SK-N-SH (cell line): ENCODE measurements around the gene GALNT12. TPM values are rescaled to one million over a fixed set of nuclear protein-coding genes. Genes with fewer than 3 reads are reported as not detected.

Experiments
- CTCF ChIA-PET: fragments of 300-600, 350-600 bp; formaldehyde crosslinking; extraction: SDS; loops from one replicate; lab custom pipeline; 2021; lab: Yijun Ruan, JAX
- POLR2A ChIA-PET: fragments of 350-600 bp; sonication (Branson Sonifier 250); formaldehyde crosslinking; extraction: SDS; loops from one replicate; lab custom pipeline; 2020; ENCODE audit warnings: antibody characterized with exemption, inconsistent platforms; lab: Yijun Ruan, JAX
- DNase-seq: peaks from one replicate; pipeline ENCODE4 v3.0.0; 2012
- H2AFZ ChIP-seq: fragments of 200-600 bp; sonication (generic); 2 replicates; pipeline ENCODE4 v1.8.1; 2016; ENCODE audit warnings: antibody characterized with exemption, mild to moderate bottlenecking, low read depth
- H3F3A ChIP-seq: fragments of 200-600 bp; sonication (generic); replicated peaks from 2 replicates; pipeline ENCODE3; 2016; ENCODE audit warnings: antibody characterized with exemption, mild to moderate bottlenecking; ENCODE audit not compliant: insufficient read depth
- H3K27ac ChIP-seq, 2 experiments: fragments of 200-500 bp in 1 of 2; fragments of 200-600 bp in 1 of 2; sonication (Bioruptor generic) in 1 of 2; sonication (generic), shearing (Covaris generic) in 1 of 2; 2 replicates each; pipeline versions ENCODE4 v1.5.1 to v1.6.1; 2014 to 2016; ENCODE audit warnings: low read depth in 2 of 2, inconsistent platforms in 1 of 2, low read length in 1 of 2, mild to moderate bottlenecking in 1 of 2, mixed read lengths in 1 of 2
- H3K27me3 ChIP-seq: fragments of 200-600 bp; sonication (generic), shearing (Covaris generic); 2 replicates; pipeline ENCODE4 v1.6.1; 2016; ENCODE audit warnings: mixed run types; ENCODE audit not compliant: insufficient read depth
- H3K36me3 ChIP-seq, 2 experiments: fragments of 200-500 bp in 1 of 2; fragments of 200-600 bp in 1 of 2; sonication (Bioruptor generic) in 1 of 2; sonication (generic) in 1 of 2; replicated peaks in 1 of 2; 2 replicates each; pipeline versions ENCODE3 to v1.5.1; 2014 to 2016; ENCODE audit warnings: low read length in 1 of 2, mild to moderate bottlenecking in 1 of 2; ENCODE audit not compliant: insufficient read depth in 2 of 2, control insufficient read depth in 1 of 2
- H3K4me1 ChIP-seq, 2 experiments: fragments of 200-500 bp in 1 of 2; fragments of 200-600 bp in 1 of 2; sonication (Bioruptor generic) in 1 of 2; sonication (generic), shearing (Covaris generic) in 1 of 2; 2 replicates each; pipeline versions ENCODE4 v1.5.1 to v1.6.1; 2014 to 2016; ENCODE audit warnings: low read depth in 1 of 2, low read length in 1 of 2, mixed run types in 1 of 2; ENCODE audit not compliant: insufficient read depth in 2 of 2, control insufficient read depth in 1 of 2
- H3K4me2 ChIP-seq: fragments of 200-600 bp; sonication (generic), shearing (Covaris generic); 2 replicates; pipeline ENCODE4 v1.6.1; 2017; ENCODE audit warnings: mixed run types
- H3K4me3 ChIP-seq, 2 experiments: fragments of 200-500 bp in 1 of 2; fragments of 200-600 bp in 1 of 2; sonication (Bioruptor generic) in 1 of 2; sonication (generic), shearing (Covaris generic) in 1 of 2; 2 replicates each; pipeline versions ENCODE4 v1.5.1 to v1.8.1; 2014 to 2016; ENCODE audit warnings: low read depth in 2 of 2, inconsistent platforms in 1 of 2, low read length in 1 of 2, mild to moderate bottlenecking in 1 of 2, mixed read lengths in 1 of 2, moderate library complexity in 1 of 2
- H3K79me2 ChIP-seq: fragments of 200-600 bp; sonication (generic); 2 replicates; pipeline ENCODE4 v1.8.1; 2017; ENCODE audit warnings: mild to moderate bottlenecking; ENCODE audit not compliant: insufficient read depth
- H3K9ac ChIP-seq: fragments of 200-600 bp; sonication (generic); 2 replicates; pipeline ENCODE4 v1.6.1; 2017; ENCODE audit warnings: mixed run types
- H3K9me2 ChIP-seq: fragments of 200-600 bp; sonication (generic); 2 replicates; pipeline ENCODE4 v1.6.1; 2017; ENCODE audit warnings: mixed run types
- H3K9me3 ChIP-seq: fragments of 200-600 bp; sonication (generic); 2 replicates; pipeline ENCODE4 v1.6.1; 2017; ENCODE audit warnings: mixed run types, mild to moderate bottlenecking, moderate library complexity
- H4K20me1 ChIP-seq: fragments of 200-600 bp; sonication (generic); 2 replicates; pipeline ENCODE4 v1.6.1; 2017; ENCODE audit warnings: mild to moderate bottlenecking, mixed run types; ENCODE audit not compliant: insufficient read depth
- ELF1 ChIP-seq: IDR thresholded peaks from 2 replicates; pipeline ENCODE4 v1.4.0; 2012
- EZH2phosphoT487 ChIP-seq: fragments of 200-600 bp; sonication (generic); IDR thresholded peaks from 2 replicates; pipeline ENCODE4 v1.6.1; 2017; ENCODE audit warnings: low read depth, mixed run types, mild to moderate bottlenecking, antibody characterized with exemption, moderate library complexity, borderline replicate concordance
- FOXJ3 ChIP-seq: sonication (generic); formaldehyde crosslinking; IDR thresholded peaks from 2 replicates; pipeline ENCODE4 v1.5.1; 2020; ENCODE audit warnings: mild to moderate bottlenecking, missing genetic modification reagents
- GABPA ChIP-seq: IDR thresholded peaks from 2 replicates; pipeline ENCODE4 v1.4.0; 2012; ENCODE audit warnings: low read depth, mild to moderate bottlenecking
- NRF1 ChIP-seq: IDR thresholded peaks from 2 replicates; pipeline ENCODE4 v1.6.1; 2012; ENCODE audit warnings: low read depth, mild to moderate bottlenecking, low read length
- POLR2AphosphoS5 ChIP-seq: IDR thresholded peaks from 2 replicates; pipeline ENCODE4 v1.6.1; 2012; ENCODE audit warnings: low read depth, low read length
- SMC3 ChIP-seq: IDR thresholded peaks from 2 replicates; pipeline ENCODE4 v1.6.1; 2012; ENCODE audit warnings: low read depth, low read length, improper control_type of control experiment
- USF2 ChIP-seq: fragments of 150-350 bp; IDR thresholded peaks from 2 replicates; pipeline ENCODE4 v1.6.1; 2017; ENCODE audit warnings: antibody characterized with exemption, low read length, low read depth, borderline replicate concordance
- YY1 ChIP-seq: IDR thresholded peaks from 2 replicates; pipeline ENCODE4 v1.4.0; 2012; ENCODE audit warnings: low read depth, mild to moderate bottlenecking
- ZBTB33 ChIP-seq: IDR thresholded peaks from 2 replicates; pipeline ENCODE4 v1.4.0; 2012; ENCODE audit warnings: low read depth, borderline replicate concordance
- WGBS: methylation state at CpG from one replicate; pipeline ENCODE4 v1.1.6; 2017; ENCODE audit warnings: low lambda C conversion rate; 5-methylcytosine and 5-hydroxymethylcytosine counted together
- polyA plus RNA-seq, 3 experiments: library from polyadenylated mRNA; depleted of rRNA; stranded (reverse); fragments of >200 nt; gene quantifications; 2 replicates each; pipeline ENCODE4 v1.2.3, GENCODE V29; 2012
- TF ChIP-seq, protein P1 (sequence below): IDR thresholded peaks from 2 replicates; pipeline ENCODE4 v1.6.1; 2012; ENCODE audit warnings: mild to moderate bottlenecking, low read depth, low read length, moderate library complexity

Gene GALNT12
- polyA plus RNA-seq, 1 of the 3 experiments (the other 2 are of a cell fraction) = 7.4 TPM

DNA sequence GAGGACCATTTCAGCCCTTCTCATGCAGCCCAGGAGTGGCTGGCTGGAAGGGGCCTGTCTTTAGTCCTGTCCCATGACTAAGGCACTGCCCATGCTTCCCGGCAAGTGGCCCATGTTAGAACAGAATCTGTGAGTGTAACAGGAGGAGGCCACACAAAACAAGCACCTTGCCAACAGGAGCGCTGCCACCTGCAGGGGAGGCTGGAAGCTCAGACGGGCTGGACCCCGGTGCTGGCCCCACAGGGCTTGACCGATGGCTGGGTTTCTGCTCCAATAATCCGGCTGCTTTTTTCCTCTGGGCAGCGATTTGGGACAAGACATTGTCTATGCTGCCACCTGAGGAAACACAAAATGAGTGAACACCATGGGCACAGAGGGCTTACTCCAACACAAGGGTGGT, 39.6 kb upstream of the GALNT12 start:
- TF ChIP-seq ZBTB33 = no peak
- TF ChIP-seq, protein P1, sequence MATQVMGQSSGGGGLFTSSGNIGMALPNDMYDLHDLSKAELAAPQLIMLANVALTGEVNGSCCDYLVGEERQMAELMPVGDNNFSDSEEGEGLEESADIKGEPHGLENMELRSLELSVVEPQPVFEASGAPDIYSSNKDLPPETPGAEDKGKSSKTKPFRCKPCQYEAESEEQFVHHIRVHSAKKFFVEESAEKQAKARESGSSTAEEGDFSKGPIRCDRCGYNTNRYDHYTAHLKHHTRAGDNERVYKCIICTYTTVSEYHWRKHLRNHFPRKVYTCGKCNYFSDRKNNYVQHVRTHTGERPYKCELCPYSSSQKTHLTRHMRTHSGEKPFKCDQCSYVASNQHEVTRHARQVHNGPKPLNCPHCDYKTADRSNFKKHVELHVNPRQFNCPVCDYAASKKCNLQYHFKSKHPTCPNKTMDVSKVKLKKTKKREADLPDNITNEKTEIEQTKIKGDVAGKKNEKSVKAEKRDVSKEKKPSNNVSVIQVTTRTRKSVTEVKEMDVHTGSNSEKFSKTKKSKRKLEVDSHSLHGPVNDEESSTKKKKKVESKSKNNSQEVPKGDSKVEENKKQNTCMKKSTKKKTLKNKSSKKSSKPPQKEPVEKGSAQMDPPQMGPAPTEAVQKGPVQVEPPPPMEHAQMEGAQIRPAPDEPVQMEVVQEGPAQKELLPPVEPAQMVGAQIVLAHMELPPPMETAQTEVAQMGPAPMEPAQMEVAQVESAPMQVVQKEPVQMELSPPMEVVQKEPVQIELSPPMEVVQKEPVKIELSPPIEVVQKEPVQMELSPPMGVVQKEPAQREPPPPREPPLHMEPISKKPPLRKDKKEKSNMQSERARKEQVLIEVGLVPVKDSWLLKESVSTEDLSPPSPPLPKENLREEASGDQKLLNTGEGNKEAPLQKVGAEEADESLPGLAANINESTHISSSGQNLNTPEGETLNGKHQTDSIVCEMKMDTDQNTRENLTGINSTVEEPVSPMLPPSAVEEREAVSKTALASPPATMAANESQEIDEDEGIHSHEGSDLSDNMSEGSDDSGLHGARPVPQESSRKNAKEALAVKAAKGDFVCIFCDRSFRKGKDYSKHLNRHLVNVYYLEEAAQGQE = no peak
- TF ChIP-seq NRF1 = no peak
- no peak for TF ChIP-seq FOXJ3 (CRISPR knock-in tag)
- Histone ChIP-seq H3K36me3 (peaks cover 33 to 46% of the 10 kb centered on the region in 2 experiments), H2AFZ (no peak overlapping the region), H3K79me2 (no peaks in the 10 kb centered on the region), H3K9ac (no peak overlapping the region), H3F3A (no peaks in the 10 kb centered on the region), H3K4me3 (no peak overlapping the region), H3K9me3 (peaks cover 11% of the 10 kb centered on the region), H3K27me3 (no peaks in the 10 kb centered on the region), H3K4me1 (no peaks in the 10 kb centered on the region), H3K4me2 (no peak overlapping the region), H3K9me2 (no peaks in the 10 kb centered on the region), H4K20me1 (no peaks in the 10 kb centered on the region), H3K27ac (no peak overlapping the region)
- no peak for DNase-seq
- 100% methylated on average over 3 of the region's 7 CpGs for WGBS
- CTCF ChIA-PET = interaction anchor here (3.0 kb wide), 1 partner anchor 7 kb away, joined by 29 read pairs; no protein-coding TSS in a partner anchor
- POLR2A ChIA-PET = no interaction called here

GRCh38 chr9:98768344-98768743, 39.1 kb upstream of the GALNT12 start:
- no peak overlapping the region for H3K4me3 ChIP-seq
- no peak overlapping the region for H2AFZ ChIP-seq
- ChIA-PET CTCF (interaction anchor here (12.1 kb wide), 1 partner anchor 452 kb away, joined by 198 read pairs; no protein-coding TSS in a partner anchor), POLR2A (no interaction called here)
- TF ChIP-seq GABPA (no peak), ELF1 (no peak), POLR2AphosphoS5 (no peak), YY1 (no peak), SMC3 (no peak), NRF1 (no peak), EZH2phosphoT487 (no peak), USF2 (no peak)
- no peaks in the 10 kb centered on the region for H3F3A ChIP-seq
- H4K20me1 ChIP-seq = no peaks in the 10 kb centered on the region
- 100% methylated on average over 3 of the region's 9 CpGs for WGBS
- H3K9me2 ChIP-seq = no peaks in the 10 kb centered on the region
- no peaks in the 10 kb centered on the region for H3K4me1 ChIP-seq
- H3K9ac ChIP-seq = no peak overlapping the region
- H3K27me3 ChIP-seq = no peaks in the 10 kb centered on the region
- no peak overlapping the region for H3K4me2 ChIP-seq
- H3K36me3 ChIP-seq = peaks cover 31 to 50% of the 10 kb centered on the region in 2 experiments
- DNase-seq = no peak
- H3K79me2 ChIP-seq = no peaks in the 10 kb centered on the region
- no peak overlapping the region for H3K27ac ChIP-seq
- H3K9me3 ChIP-seq = peaks cover 8% of the 10 kb centered on the region
